COR-L47 (cell line): ENCODE data around the gene CPZ.
"Not testable (repeated sequence)": the region's sequence is repeated elsewhere in the genome, so short reads cannot be mapped to it uniquely, and the experiment has no call there.

Source experiments
- DNase-seq: peaks from one replicate; lab custom pipeline; 2025; lab: John Stamatoyannopoulos, UW

The CPZ gene

GRCh38 chr4:8640816-8641215, 48.3 kb downstream of the CPZ start:
- DNase-seq = no peak

- no peak for DNase-seq
These were observed 48.7 kb downstream of the CPZ start for GRCh38 chr4:8641256-8641655.

DNA sequence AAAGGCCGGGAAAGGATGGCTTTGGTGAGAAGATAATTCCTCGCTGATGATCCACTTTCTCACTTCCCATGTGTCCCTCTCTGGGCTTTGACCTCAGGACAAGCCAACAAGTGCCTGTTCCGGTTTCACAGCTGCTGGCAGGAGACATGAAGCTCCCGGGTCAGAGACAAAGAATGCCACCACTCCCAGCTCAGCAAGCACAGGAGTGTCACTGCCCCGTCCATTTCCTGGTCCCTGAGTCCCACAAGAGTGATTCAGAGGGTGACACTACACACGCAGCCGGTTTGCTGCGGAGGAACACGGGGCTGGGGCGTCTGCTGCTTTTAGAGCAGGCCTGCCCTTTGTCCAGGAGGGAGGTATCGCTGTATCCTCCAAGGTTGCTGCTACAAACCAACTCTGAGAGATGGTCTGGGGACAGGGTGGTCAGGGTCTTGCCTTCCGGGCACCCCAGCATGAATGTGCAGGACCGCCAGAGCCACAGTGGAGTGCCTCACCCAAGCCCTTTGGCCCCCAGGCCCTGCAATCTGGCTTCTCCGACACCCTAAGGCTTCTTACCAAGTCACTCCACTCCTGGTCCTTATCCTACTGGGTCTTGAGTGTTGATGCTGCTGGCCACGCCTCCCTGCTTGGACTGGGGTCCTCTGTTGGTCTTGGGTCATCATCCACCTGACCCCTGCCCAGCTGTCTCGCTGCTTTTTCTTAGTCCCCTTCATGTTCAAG, 49.5 kb downstream of the CPZ start:
- no peak for DNase-seq

DNA sequence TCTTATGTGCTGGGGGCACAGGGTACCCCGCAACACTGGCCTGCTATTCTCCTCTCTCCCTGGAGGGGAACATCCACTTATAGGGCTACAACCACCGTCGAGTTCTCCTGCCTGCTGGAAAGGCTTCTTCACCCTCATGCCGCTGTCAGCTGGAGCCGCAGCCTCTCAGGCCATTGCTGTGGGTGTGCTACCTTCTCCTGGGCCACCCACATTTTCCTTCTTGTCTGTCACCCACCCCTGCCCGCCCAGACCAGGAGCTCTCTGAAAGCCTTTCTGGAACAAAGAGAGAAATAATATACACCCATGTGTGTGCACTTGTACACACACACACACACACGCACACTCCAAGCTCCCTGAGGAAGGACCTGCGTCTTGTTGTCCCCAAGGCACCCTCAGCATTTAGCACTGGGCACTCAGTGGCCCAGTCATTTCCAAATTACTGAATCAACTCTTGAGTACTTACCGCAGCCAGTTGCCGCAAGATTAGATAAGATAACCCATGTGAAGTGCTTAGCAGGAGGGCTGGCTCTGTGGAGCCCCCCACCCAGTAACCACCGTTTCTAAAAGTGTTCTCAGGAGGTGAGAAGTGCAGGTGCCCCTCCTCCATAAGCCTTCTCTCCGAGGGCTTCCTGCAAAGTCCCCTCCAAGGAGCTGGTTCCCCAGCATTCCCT, 50.2 kb downstream of the CPZ start:
- no peak for DNase-seq

- DNase-seq = no peak
These were observed 50.9 kb downstream of the CPZ start for GRCh38 chr4:8643441-8643840.

- DNase-seq = no peak
These were observed 51.4 kb downstream of the CPZ start for GRCh38 chr4:8643986-8644385.

GRCh38 chr4:8644461-8644891, 51.9 kb downstream of the CPZ start:
- no peak for DNase-seq

GRCh38 chr4:8644966-8645752, 52.6 kb downstream of the CPZ start:
- DNase-seq = no peak

GRCh38 chr4:8645753-8646124, 53.2 kb downstream of the CPZ start:
- DNase-seq = no peak

- DNase-seq = peak; percentile 17
These were observed 53.9 kb downstream of the CPZ start for GRCh38 chr4:8646296-8647093.

- no peak for DNase-seq
These were observed 54.6 kb downstream of the CPZ start for GRCh38 chr4:8647094-8647570.

- peak; percentile 7 for DNase-seq
These were observed 55.1 kb downstream of the CPZ start for GRCh38 chr4:8647626-8648025.

DNA sequence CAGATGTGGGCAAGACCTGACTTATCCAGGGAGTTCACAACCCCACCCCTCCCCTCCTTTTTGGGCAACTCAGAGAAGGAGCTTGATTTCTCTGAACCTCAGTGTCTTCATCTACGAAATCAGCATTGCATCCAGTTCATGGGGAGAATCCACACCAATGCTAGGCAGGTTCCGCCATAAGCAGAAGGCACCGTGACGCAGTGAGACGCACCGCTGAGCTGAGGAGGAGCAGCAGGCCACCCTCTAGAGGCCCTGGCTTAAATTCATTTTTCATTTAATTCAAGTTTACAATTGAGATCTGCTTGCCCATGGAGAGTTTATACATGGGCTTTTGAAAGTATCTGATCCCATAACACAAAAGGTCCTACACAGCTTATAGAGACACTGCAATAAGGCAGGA, 55.7 kb downstream of the CPZ start:
- no peak for DNase-seq

DNA sequence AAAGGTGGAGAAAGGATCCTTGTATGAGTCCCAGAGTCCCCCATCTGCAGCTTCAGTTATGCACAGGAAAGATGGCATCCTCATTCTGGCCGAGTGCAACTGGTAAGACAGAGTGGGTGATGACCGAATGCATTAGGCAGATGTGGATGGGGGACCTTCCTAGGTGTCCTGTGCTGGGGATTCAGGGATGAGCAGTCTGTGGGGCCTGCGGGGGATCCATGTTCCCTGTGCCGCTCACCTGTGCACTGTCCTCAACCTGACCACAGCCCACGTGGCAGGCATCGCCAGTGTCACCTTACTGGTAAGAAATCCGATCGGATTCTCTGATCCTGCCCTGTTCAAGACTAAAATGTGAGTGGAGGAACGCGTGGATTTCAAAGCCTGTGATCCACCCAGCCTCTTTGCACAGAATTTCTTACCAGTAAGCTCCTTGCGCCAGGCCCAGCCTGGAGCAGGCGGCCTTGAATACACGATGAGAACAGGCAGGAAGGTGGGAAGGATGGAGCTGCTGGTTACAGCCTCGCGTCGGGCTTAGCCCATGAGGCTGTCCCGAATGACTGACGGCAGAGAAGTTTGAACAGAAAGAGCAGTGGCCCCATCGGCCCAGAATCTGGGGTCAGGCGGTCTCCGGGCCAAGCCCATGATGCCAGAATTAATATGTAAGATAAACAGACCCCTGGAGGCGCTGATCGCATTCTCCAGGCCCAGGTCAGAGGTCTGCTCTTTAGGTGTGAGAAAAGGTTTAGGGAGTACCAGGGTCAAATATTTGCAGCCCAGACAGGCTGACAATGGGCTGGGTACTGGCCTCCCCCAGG, 56.5 kb downstream of the CPZ start:
- no peak for DNase-seq

DNA sequence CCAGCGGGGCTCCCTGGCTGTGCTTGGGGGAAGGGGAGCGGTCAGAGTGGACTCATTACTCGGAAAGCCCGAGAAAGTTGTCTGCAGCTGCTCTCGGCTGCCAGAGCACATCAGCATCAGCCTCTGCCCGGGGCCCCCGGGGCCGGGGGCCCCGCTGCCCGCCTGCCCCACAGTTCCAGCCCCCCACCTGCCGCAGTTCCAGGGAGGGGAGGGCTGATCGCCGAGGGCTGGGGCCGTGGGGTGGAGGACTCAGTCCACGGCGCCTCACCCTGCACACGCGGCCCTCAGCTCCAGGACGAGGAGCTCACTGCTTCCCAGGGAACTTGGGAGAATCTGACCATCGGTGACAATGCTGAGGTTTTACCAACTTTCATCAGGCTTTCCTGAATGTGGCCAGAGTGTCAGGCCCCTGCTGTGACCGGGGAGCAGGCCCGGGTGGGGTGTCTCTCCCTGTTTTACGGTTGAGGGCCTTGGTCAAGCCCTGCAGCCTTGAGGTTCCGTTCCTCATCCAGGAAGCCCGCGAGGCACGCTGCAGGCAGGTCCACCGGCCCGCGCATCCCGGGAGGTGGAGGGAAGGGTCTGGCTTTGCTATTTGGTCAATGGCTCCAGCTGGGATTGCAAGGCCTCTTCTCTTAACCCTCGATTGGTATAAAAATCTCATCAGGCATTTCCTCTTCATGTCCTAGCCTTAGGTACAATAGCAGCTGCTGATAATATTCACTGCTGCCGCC, 57.2 kb downstream of the CPZ start:
- DNase-seq = no peak

- no peak for DNase-seq
These were observed 59.2 kb downstream of the CPZ start for GRCh38 chr4:8651661-8652180.

GRCh38 chr4:8652181-8653078, 59.9 kb downstream of the CPZ start:
- DNase-seq = no peak

DNA sequence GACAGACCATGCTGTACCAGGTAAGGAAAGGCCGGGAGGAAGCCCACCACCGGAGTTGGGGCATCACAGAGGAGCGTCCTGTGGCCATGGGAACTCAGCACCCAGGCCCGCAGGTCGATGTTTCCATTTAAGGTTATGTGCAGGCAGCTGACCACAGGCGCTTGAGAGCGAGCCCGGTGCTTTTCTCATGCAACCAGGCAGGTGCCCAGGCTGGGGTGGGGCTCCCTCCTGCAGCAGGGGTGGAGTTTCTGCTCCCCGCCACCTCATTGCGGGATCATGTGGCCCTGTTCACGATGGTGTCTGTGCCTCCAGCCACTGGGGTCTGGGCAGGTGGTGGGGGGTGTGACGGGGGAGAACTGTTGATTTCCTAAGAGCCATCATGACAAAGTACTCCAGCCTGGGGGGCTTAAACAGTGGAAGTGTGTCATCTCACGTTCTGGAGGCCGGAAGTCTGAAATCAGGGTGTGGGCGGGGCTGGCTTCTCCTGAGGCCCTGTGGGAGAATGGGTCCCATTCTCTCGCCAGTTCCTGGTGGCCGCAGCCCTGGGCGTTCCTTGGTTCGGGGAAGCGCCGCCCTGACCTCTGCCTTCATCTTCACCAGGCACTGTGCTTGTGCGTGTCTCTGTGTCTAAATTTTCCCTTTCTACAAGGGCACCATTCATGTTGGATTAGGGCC, 60.9 kb downstream of the CPZ start:
- no peak for DNase-seq

DNA sequence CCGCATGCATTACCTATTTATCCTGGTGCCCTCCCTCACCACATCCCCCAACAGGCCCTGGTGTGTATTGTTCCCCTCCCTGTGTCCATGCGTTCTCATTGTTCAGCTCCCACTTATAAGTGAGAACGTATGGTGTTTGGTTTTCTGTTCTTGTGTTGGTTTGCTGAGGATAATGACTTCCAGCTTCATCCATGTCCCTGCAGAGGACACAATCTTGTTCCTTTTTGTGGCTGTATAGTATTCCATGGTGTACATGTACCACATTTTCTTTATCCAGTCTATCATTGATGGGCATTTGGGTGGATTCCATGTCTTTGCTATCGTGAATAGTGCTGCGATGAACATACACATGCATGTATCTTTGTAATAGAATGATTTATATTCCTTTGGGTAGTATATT, 61.6 kb downstream of the CPZ start:
- not testable (repeated sequence) for DNase-seq
